Stimulated activated CD8-positive, alpha-beta memory T cell treated with anti-CD3 and anti-CD28 coated beads, Interleukin-15, amount 100 ng/mL, for 1 hour (primary cell): Measurements from ENCODE around the gene ETS1.

Experiments
- DNase-seq: peaks from one replicate; pipeline ENCODE4 v3.0.0-alpha.2; 2020; ENCODE audit warnings: low read depth

The ETS1 gene

DNA sequence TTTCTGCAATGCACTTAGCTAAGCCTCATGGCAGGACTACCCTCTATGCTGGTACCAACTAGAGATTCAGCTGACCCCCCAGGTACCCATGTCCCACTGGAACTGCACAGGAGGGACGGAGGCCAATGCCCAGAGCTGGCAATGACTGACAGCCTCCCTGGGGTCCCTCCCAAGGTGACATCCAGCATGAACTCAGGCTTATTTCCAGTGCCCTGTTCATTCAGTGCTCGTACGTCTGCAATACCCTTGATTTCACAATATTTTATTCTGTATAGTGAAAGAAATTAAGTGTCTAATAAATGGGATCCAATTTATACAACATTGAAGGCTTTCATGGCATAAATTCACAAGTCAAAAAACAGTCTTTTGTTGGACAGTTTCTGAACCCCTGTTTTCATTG lies 20.2 kb downstream of the ETS1 start:
- no peak for DNase-seq

GRCh38 chr11:128565881-128566280 lies 21.5 kb downstream of the ETS1 start:
- no peak for DNase-seq

- DNase-seq: no peak
Measured at GRCh38 chr11:128564642-128565245, 22.6 kb downstream of the ETS1 start.

DNA sequence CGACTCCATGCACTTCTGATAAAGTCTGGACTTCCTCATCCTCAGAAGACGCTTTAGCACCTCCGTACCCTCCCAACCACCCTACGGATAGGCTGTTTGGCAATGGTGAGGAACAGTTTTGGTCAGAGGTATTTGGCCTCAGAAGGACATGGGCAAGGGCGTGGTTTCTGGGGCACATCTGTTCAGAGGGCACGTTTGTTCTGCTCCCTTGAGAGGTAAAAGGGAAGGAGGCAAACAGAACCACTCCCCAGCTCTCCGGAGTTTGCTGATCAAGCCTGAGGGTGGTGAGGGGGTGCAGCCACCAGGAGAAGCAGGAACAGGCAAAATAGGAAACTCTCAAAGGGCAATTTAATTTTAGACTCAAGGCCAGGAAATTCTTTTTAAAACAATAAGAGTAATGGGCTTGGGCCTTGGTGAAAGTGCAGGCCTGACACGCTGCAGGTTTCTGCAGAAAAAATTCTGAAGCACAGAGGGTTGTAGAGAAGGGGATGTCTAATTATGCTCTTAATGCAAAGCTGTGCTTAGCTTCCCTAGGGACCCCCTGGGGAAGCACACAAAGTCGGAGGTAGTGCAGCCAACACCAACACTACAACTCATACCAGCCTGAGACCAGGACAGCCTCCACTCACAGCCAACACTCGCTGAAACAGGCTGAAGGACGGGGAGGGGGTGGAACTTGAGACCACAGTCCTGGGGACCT lies 23.3 kb downstream of the ETS1 start:
- no peak for DNase-seq

GRCh38 chr11:128563308-128563707 lies 24.1 kb downstream of the ETS1 start:
- DNase-seq: no peak

DNA sequence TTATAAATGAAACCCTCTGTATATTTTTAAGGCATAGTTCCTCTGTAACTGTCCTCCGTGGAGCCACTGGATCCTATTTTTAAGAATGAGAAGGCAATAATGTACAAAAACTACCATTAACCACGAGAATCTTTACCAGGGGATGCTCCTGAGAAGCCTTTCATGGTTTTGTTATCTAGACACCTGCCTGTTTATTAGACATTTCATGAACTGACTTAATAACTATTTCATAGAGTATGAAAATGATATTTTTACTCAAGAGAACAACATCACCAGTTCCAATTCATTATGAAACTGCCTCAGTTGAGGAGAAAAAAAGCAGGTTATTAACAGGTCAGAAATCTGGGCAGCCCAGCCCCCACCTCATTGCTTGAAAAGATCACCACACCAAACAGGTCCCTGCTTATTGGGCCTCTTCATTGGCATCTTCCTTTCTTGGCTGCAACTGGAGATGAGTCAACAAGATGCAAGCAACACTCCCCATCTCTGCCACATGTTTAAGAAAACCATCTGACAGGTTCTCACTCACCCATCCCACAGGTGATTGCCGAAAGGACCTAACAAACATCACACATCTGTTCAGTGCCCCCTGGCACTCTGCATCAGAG lies 27.8 kb downstream of the ETS1 start:
- no peak for DNase-seq

- no peak for DNase-seq
Measured at GRCh38 chr11:128555606-128556005, 31.8 kb downstream of the ETS1 start.

GRCh38 chr11:128553662-128554362 lies 33.5 kb downstream of the ETS1 start:
- DNase-seq: no peak

DNA sequence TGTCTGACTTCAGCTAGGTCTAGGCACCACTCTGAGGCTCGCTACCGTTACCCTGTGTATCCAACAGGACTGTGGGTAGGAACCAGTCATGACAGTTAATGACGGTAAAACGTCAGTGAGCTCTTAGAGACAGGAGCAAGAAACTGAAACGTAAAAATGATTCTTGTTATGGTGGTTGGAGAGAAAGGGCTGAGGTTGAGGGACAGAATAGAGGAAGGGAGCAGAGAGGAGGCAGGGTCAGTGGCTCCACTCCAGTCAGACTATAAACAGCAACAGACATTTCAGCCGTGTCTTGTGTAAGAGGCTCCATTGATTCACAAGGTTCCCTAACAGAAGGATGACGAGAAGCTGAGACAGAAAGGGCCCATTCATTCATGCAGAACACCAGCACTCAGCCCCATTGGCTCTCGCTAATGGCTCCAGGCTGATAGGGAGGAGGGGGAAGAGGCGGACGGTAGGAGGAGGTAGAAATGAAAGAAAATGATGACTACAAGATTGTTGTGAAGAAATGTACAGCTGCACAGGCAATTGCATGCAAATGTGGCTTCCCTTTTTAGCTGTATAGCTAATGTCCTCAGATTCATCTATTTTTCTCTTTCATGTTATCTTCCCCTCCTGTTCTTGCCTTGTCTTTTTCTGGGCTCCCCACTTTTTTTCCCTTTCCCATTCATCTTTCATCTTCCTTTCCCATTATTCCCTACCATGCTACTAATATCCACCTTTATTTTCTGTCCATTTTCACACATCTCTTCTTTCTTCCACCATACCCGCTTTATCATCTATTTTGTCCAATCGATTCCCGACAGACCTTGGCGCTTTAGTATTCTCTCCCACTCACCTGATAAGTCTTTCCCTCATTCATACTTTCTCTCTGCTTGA lies 34.3 kb downstream of the ETS1 start:
- DNase-seq: no peak

GRCh38 chr11:128551611-128552335 lies 35.6 kb downstream of the ETS1 start:
- no peak for DNase-seq

- no peak for DNase-seq
Measured at GRCh38 chr11:128551058-128551457, 36.3 kb downstream of the ETS1 start.

- no peak for DNase-seq
Measured at GRCh38 chr11:128550261-128550821, 37.0 kb downstream of the ETS1 start.

- no peak for DNase-seq
Measured at GRCh38 chr11:128549256-128549944, 38.0 kb downstream of the ETS1 start.

- no peak for DNase-seq
Measured at GRCh38 chr11:128548649-128549255, 38.6 kb downstream of the ETS1 start.

- no peak for DNase-seq
Measured at GRCh38 chr11:128547946-128548648, 39.3 kb downstream of the ETS1 start.

GRCh38 chr11:128546916-128547315 lies 40.4 kb downstream of the ETS1 start:
- DNase-seq: no peak

GRCh38 chr11:128544471-128545051 lies 42.8 kb downstream of the ETS1 start:
- DNase-seq: no peak

GRCh38 chr11:128540469-128540868 lies 46.9 kb downstream of the ETS1 start:
- no peak for DNase-seq

- DNase-seq: no peak
Measured at GRCh38 chr11:128536506-128536905, 50.9 kb downstream of the ETS1 start.
